ENCODE measurements around the gene HS2ST1.

DNA sequence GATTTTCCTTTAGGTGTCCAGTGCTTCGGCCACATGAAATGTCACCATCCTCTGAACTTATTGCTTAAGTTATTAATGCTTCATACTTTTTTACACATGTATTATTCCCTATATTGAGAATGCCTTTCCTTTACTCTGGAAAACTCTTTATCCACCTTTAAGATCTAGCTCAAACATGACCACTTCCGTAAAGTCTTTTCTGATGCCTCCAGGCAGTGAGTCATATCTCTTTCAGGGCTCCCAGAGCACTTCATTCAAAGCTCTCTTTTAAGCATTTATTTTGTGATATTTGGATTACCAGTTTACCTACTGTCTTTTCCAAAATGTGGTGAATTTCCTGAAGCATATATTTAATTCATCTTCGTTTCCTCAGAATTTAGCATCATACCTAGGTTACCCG, 178.9 kb downstream of the HS2ST1 start:
- TF ChIP-seq, protein P1, sequence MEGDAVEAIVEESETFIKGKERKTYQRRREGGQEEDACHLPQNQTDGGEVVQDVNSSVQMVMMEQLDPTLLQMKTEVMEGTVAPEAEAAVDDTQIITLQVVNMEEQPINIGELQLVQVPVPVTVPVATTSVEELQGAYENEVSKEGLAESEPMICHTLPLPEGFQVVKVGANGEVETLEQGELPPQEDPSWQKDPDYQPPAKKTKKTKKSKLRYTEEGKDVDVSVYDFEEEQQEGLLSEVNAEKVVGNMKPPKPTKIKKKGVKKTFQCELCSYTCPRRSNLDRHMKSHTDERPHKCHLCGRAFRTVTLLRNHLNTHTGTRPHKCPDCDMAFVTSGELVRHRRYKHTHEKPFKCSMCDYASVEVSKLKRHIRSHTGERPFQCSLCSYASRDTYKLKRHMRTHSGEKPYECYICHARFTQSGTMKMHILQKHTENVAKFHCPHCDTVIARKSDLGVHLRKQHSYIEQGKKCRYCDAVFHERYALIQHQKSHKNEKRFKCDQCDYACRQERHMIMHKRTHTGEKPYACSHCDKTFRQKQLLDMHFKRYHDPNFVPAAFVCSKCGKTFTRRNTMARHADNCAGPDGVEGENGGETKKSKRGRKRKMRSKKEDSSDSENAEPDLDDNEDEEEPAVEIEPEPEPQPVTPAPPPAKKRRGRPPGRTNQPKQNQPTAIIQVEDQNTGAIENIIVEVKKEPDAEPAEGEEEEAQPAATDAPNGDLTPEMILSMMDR (IDR thresholded peaks at IDR 0.05), result no peak
- TF ChIP-seq POLR2A (IDR thresholded peaks at IDR 0.05), result no peak
- TF ChIP-seq EP300 (IDR thresholded peaks at IDR 0.05), result no peak

Data from ovary (tissue), 3 donors.